Loucy (cell line): ENCODE results near the gene EPHA7.

Source experiments
- H2AFZ ChIP-seq: fragments of 200-600 bp; sonication (generic); 2 replicates; pipeline ENCODE4 v1.6.0; 2016; ENCODE audit warnings: antibody characterized with exemption, mild to moderate bottlenecking, low read length, moderate library complexity
- H3F3A ChIP-seq: fragments of 200-600 bp; 2 replicates; pipeline ENCODE4 v1.6.0; 2016; ENCODE audit warnings: antibody characterized with exemption, low read depth, mild to moderate bottlenecking
- H3K27me3 ChIP-seq: fragments of 200-600 bp; sonication (generic); 2 replicates; pipeline ENCODE4 v1.6.1; 2014; ENCODE audit warnings: low read length, mild to moderate bottlenecking; ENCODE audit not compliant: insufficient read depth, poor library complexity, severe bottlenecking
- H3K36me3 ChIP-seq: fragments of 200-600 bp; sonication (generic); 2 replicates; pipeline ENCODE4 v1.6.1; 2016; ENCODE audit warnings: low read length; ENCODE audit not compliant: insufficient read depth
- H3K4me1 ChIP-seq: fragments of 200-600 bp; sonication (generic); 2 replicates; pipeline ENCODE4 v1.5.1; 2014; ENCODE audit warnings: low read length, mild to moderate bottlenecking; ENCODE audit not compliant: insufficient read depth, poor library complexity, severe bottlenecking
- H3K4me2 ChIP-seq: fragments of 200-600 bp; sonication (generic); 2 replicates; pipeline ENCODE4 v1.6.0; 2014; ENCODE audit warnings: antibody characterized with exemption, low read length, low read depth, mild to moderate bottlenecking; ENCODE audit not compliant: poor library complexity, severe bottlenecking
- H3K4me3 ChIP-seq: fragments of 200-600 bp; sonication (generic); 2 replicates; pipeline ENCODE4 v1.5.1; 2014; ENCODE audit warnings: low read length, mild to moderate bottlenecking, mixed read lengths; ENCODE audit not compliant: poor library complexity, severe bottlenecking
- H3K79me2 ChIP-seq: fragments of 200-600 bp; sonication (generic); 2 replicates; pipeline ENCODE4 v1.6.1; 2014; ENCODE audit warnings: low read length; ENCODE audit not compliant: insufficient read depth
- H3K9ac ChIP-seq: fragments of 200-600 bp; sonication (generic); 2 replicates; pipeline ENCODE4 v1.6.0; 2014; ENCODE audit warnings: mild to moderate bottlenecking, low read depth, low read length, moderate library complexity; ENCODE audit not compliant: poor library complexity, severe bottlenecking
- H3K9me2 ChIP-seq: fragments of 200-600 bp; sonication (generic); replicated peaks from 2 replicates; pipeline ENCODE4 v1.6.1; 2016; ENCODE audit warnings: low read depth, low read length, mixed read lengths
- H3K9me3 ChIP-seq: fragments of 200-600 bp; sonication (generic); 2 replicates; pipeline ENCODE4 v1.6.1; 2014; ENCODE audit warnings: mild to moderate bottlenecking, antibody characterized with exemption, low read length, low read depth; ENCODE audit not compliant: insufficient read depth
- H4K20me1 ChIP-seq: fragments of 200-600 bp; sonication (generic); 2 replicates; pipeline ENCODE4 v1.6.0; 2014; ENCODE audit warnings: antibody characterized with exemption, low read length, mild to moderate bottlenecking; ENCODE audit not compliant: insufficient read depth, poor library complexity, severe bottlenecking
- CTCF ChIP-seq: fragments of 200-600 bp; sonication (generic); conservative IDR thresholded peaks from 2 replicates; pipeline ENCODE4 v1.5.1; 2014; ENCODE audit warnings: mild to moderate bottlenecking, antibody characterized with exemption, low read length
- EZH2phosphoT487 ChIP-seq: fragments of 200-600 bp; IDR thresholded peaks from 2 replicates; pipeline ENCODE4 v1.6.1; 2018; ENCODE audit warnings: antibody characterized with exemption, mild to moderate bottlenecking, moderate library complexity, borderline replicate concordance

The EPHA7 gene

GRCh38 chr6:93278241-93278640 is 141.1 kb downstream of the EPHA7 start:
- no peaks in the 10 kb centered on the region for H4K20me1 ChIP-seq
- no peaks in the 10 kb centered on the region for H3K36me3 ChIP-seq
- H3K9me3 ChIP-seq = no peaks in the 10 kb centered on the region
- no peak overlapping the region for H3K4me3 ChIP-seq
- TF ChIP-seq CTCF (no peak), EZH2phosphoT487 (no peak)
- no peak overlapping the region for H3K4me2 ChIP-seq
- H3F3A ChIP-seq = no peaks in the 10 kb centered on the region
- H3K9me2 ChIP-seq = no peaks in the 10 kb centered on the region
- no peaks in the 10 kb centered on the region for H3K27me3 ChIP-seq
- no peaks in the 10 kb centered on the region for H3K79me2 ChIP-seq
- H3K9ac ChIP-seq = no peak overlapping the region
- no peaks in the 10 kb centered on the region for H3K4me1 ChIP-seq
- no peak overlapping the region for H2AFZ ChIP-seq

DNA sequence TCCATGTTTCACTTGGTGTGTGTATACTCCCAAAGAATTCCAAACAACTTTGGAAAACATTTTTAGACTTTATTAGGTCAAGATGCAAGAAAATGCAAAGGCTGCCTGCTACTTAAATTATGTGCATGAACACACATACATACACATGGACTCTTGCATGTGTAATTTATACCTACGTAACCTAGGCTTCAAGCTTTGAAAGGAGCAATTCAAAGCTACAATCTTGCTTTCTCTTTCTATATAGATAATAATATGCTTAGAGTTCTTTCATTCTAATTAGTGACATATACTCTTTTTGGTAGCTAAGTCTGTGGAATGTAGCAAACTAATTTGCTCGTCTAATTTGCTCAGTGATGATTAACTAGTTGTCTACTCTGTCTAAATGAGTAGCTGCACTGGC is 146.5 kb downstream of the EPHA7 start:
- H3K4me3 ChIP-seq = no peak overlapping the region
- no peak for TF ChIP-seq CTCF
- no peak for TF ChIP-seq EZH2phosphoT487
- H4K20me1 ChIP-seq = no peaks in the 10 kb centered on the region
- no peaks in the 10 kb centered on the region for H3K9me3 ChIP-seq
- no peaks in the 10 kb centered on the region for H3K4me1 ChIP-seq
- H3K9me2 ChIP-seq = no peaks in the 10 kb centered on the region
- no peaks in the 10 kb centered on the region for H3F3A ChIP-seq
- no peaks in the 10 kb centered on the region for H3K27me3 ChIP-seq
- no peaks in the 10 kb centered on the region for H3K79me2 ChIP-seq
- H3K4me2 ChIP-seq = no peak overlapping the region
- H2AFZ ChIP-seq = no peak overlapping the region
- no peaks in the 10 kb centered on the region for H3K36me3 ChIP-seq
- H3K9ac ChIP-seq = no peak overlapping the region

- H4K20me1 ChIP-seq = no peaks in the 10 kb centered on the region
- H3K4me3 ChIP-seq = no peak overlapping the region
- no peaks in the 10 kb centered on the region for H3K9me2 ChIP-seq
- no peaks in the 10 kb centered on the region for H3K4me1 ChIP-seq
- TF ChIP-seq EZH2phosphoT487 = no peak
- no peak overlapping the region for H2AFZ ChIP-seq
- H3K36me3 ChIP-seq = no peaks in the 10 kb centered on the region
- H3K79me2 ChIP-seq = no peaks in the 10 kb centered on the region
- H3K9ac ChIP-seq = no peak overlapping the region
- H3K4me2 ChIP-seq = no peak overlapping the region
- no peaks in the 10 kb centered on the region for H3F3A ChIP-seq
- no peaks in the 10 kb centered on the region for H3K27me3 ChIP-seq
- H3K9me3 ChIP-seq = no peaks in the 10 kb centered on the region
These were observed 147.1 kb downstream of the EPHA7 start for GRCh38 chr6:93272211-93272610.

DNA sequence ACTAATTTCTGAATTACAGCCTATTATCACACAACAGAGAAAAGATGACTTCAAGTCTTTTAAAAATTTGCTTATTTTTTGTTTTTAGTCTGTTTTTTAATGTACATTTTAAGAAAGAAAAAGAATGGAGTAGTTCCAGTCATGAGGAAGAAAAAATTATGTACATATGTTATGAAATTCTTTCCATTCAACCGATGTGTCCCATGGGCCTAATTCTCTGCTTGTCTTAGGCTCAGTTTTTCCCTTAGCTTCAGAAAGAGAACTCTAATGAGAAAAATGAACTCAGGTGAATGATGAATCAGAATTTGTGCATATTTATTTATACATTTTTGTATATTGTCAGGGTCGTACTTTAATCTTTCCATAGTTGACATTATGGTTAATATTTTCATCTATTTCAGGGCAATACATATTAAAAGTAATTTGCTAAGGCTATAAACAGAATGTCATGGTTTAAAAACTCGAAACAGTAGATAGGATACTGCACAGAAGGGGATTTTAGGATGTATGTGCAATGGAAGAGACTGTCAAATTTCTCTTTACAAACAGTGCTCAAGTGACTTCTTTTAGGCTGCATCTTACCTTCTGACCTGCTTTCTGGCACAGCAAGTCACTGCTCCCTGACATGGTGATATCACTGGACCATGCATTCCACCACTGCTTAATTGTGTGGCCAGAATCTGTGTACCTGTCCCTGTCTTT is 153.1 kb downstream of the EPHA7 start:
- no peaks in the 10 kb centered on the region for H3K9me3 ChIP-seq
- H2AFZ ChIP-seq = no peak overlapping the region
- no peak overlapping the region for H3K4me2 ChIP-seq
- no peaks in the 10 kb centered on the region for H3K4me1 ChIP-seq
- H3K9me2 ChIP-seq = no peaks in the 10 kb centered on the region
- H4K20me1 ChIP-seq = no peaks in the 10 kb centered on the region
- no peaks in the 10 kb centered on the region for H3K79me2 ChIP-seq
- no peaks in the 10 kb centered on the region for H3K27me3 ChIP-seq
- TF ChIP-seq CTCF = no peak
- TF ChIP-seq EZH2phosphoT487 = no peak
- no peaks in the 10 kb centered on the region for H3K36me3 ChIP-seq
- no peak overlapping the region for H3K9ac ChIP-seq
- H3K4me3 ChIP-seq = no peak overlapping the region
- H3F3A ChIP-seq = no peaks in the 10 kb centered on the region
